HG03066 (cell line): Measurements from ENCODE around the gene CRYBG1.
"Not testable (repeated sequence)": the region's sequence is repeated elsewhere in the genome, so short reads cannot be mapped to it uniquely, and the experiment has no call there.

Experiments used
- ATAC-seq: cut with Tn5 transposase; IDR thresholded peaks from one replicate; pipeline ENCODE4 v1.9.1; 2021; ENCODE audit warnings: low read depth; ENCODE audit not compliant: unreplicated experiment

CRYBG1 gene

DNA sequence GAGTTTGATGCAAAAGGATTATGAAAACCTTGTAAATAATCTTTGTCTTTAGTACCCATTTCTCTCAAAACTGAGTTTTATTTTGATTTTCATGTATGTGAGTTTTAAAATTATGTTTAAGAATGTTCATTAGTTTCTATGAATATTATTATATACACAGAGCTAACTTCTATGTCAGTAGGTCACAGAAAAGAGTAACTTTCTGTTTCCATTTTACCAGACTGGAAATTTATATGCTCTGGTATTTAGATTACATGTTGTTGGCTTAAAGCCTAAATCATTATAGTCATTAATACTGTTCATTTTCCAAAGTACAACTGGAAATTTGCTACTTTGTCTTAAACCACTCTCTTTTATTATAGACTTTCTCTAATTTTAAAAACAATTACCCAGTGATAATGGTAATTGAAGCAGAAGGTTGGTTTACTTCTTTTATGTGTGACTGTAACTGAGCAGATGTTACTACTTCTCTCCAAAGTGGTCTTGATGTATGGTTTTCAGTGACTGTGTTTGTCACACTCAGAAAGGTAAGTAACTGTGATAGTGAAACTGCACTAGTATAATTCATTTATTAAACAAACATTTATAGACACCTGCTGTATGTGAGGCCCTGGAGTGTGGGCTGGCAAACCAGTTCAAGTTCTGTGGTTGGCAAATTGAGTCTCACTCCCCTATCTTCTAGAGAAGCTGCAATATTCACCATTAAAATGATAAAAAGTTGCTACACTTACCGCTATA lies 13.2 kb downstream of the CRYBG1 start:
- no peak for ATAC-seq

DNA sequence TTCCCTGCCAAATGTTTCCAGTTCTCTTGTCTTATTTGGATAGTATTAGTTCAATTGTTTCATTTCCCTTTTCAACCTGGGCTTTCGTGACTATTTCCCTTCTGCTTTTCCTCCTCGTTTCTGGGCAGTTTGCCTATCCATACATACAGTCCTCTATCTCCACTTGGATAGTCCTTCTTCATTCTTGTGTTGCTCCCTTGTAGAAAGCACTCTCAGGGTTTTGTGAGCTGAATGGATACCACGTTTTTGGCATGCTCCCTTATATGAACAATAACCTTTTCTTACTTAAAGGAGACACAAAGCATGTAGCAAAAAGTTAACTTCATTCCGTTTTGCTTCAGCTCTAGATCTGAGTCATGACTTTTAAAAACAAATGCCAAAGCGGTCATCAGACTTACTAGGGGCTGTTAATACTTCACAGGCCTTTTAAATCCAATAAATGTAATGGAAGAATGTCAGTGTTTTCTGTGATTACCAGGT lies 16.6 kb downstream of the CRYBG1 start:
- no peak for ATAC-seq

DNA sequence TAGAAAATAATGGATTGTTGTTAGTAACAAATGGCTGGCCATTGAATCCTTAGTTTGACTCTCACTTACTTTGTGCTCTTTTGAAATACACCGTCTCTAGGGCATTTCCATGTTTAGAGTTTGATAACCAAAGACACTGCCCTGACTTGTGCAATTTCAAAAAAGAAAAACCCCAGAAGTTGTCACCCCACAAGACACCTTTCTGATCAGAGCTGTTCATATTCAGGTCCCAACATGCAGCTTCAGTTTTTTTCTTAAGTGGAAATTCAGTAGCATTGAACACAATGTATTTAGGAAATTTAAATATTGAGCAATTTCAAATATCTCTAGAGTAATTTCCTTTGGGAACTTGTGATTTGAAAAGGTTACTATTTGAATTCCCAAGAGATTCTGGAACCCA lies 19.4 kb downstream of the CRYBG1 start:
- ATAC-seq, result no peak

DNA sequence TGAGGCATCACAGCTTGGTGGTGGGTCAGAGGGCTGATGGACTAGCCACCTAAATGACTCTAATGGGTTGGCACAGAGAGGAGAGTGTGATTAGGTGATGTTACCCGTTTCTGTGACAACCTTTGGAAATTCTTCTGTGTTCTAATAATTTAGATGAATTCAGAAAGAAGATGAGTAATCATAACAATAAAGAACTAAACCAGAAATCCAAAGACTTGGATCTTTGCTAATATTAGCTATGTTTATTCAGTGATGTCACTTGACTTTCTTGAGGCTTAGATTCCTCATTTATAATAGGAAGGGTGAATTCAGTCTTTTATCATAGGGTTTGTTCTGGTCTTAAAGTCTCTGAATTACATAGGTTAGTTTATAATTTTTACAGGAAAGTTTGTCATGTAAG lies 19.9 kb downstream of the CRYBG1 start:
- no peak for ATAC-seq

DNA sequence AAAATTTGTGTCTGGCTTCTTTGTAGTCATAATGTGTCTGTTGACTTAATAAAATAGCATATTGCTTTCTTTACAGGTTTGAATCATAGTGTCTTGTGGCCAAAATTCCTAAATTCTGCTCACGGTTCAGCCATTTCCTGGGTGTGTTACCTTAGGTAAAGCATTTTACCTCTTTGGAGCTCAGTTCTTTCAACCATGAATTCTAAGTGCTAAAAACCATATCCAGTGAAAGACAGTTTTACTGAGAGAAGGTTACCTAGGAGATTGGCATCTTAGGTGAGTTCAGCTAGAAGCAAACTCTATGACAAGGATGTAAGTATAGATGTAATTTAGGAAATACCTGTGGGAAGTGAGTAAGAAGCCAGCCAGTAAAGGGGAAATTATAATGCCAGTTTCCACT lies 20.7 kb downstream of the CRYBG1 start:
- ATAC-seq, result no peak

DNA sequence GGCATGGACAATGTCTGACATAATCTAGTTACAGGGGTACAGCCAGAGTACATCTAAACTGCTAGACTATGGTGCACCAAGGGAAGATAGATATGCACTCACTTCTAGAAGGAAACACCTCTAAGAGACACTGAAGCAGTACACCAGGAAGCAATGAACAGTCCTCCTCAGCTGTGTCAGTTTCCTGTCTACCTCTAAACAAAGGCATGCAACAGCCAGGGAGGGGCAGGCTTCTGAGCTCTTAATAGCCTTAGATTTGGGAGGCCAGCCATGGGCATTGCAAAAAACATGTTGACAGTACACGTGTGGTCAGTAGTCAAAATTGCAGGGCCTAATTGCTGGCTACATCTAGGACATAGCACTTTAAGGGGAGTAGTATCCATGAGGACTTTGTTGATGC lies 21.4 kb downstream of the CRYBG1 start:
- no peak for ATAC-seq

DNA sequence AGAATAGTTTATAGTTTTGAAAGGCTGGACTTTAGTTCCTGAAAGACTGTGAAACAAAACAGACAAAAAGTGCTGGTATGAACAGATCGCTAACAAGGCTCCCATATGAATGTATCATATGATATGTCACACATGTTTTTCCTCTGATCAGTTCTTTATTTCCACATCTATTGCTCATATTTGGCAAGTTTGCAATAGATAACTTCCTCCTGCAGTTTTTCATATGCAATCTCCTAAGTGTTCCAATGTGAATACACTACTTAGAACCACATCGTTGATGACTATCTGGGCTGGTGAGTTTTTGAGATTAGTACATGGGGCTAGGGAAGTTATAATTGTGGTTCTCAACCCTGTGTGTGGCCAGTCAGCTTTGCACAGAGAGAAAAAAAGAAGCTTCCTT lies 23.1 kb downstream of the CRYBG1 start:
- ATAC-seq, result no peak

DNA sequence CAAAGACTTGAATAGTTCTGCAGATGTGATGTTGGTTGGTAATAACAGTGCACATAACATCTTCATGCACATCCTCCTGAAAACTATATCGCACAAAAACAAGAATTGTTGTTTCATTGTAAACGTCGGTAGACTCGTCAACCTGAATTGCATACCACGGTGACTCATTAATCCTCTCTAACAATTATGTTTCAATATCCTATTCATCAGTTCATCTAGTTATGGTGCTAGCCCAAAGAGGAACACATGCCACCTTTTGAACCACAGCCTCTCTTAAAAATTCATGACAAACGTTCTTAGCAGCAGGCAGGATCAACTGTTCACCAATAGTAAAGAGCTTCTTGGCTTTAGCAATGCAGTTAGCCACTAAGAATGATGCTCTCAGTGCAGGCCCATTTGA lies 25.0 kb downstream of the CRYBG1 start:
- ATAC-seq, result no peak

DNA sequence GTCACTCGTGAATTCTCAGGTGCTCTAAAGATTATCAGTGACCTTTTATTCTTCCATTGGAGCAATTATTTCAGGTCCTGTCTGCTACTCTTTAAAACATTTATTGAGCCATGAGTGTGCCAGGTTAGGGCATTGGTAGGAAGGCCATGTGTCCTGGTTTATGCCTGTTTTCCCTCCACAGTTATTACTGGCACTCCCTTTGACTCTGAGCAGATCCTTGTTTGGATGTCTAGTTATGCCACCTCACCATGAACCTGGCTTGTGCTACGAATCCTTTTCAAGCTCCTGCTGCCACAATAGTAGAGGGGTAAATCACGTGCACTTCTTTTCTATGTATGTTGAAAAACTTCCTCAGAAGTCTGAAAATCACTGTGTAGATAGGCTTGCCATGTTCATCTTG lies 27.4 kb downstream of the CRYBG1 start:
- no peak for ATAC-seq

DNA sequence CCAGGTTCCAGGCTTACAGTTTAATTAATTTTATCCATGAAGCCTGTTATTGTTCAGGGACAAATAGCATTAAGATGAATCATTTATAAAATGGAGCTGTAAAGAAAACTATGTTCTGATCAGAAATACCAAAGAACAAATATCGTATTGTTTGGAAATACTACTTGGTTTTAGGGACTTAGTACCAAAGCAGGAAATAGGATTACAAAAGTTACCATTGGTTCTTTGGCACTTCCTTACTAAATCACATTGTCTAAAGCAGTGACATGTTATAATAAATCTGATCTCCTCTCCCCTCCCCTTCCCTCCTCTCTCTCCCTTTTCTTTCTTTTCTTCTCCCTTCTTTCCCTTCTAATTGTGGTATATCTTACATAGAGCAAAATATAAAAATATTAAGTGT lies 29.6 kb downstream of the CRYBG1 start:
- no peak for ATAC-seq

DNA sequence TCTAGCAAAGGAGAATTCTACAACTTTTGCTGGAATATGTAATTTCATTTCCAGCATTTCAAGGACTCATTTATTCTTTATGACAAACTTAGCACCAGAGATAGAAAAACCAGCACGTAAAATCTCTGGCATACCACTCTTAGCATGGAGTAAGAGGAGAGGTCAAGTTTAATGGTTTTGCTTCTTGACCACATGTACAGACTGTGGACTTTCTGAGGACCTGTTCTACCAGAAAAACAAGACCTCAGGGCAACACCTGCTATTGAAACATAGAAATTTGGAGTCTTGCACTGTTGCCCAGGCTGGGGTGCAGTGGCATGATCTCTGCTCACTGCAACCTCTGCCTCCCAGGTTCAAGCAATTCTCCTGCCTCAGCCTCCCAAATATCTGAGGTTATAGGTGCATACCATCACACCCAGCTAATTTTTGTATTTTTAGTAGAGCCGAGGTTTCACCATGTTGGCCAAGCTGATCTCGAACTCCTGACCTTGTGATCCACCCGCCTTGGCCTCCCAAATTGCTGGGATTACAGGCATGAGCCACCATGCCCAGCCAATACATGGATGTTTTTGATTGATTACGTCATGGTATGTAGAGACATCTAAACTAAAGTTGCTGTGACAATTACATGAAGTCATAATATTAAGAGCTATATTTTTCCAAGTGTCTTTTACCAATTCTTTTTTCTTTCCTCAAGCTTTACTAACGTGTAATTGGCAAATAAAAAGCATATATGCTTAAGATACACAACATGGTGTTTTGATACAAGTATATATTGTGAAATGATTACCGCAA lies 36.1 kb downstream of the CRYBG1 start:
- no peak for ATAC-seq

DNA sequence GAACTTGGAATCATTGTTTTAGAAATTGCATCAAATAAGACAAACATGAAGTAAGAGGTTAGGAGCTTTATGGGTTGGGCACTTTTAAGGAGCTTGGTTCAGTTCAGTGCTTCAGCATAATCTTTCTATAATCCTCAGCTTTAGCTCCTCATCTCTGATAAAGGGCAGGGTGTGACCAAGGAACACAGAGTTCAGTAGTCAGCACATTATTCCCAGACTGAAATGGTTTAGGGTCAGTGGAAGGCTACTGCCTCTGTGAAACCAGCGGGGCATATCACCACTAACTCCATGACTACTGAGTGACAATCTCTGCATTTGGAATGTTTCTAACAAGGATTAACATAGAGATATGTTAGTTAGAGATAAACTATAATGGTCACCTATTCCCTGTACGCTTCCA lies 36.9 kb downstream of the CRYBG1 start:
- no peak for ATAC-seq

DNA sequence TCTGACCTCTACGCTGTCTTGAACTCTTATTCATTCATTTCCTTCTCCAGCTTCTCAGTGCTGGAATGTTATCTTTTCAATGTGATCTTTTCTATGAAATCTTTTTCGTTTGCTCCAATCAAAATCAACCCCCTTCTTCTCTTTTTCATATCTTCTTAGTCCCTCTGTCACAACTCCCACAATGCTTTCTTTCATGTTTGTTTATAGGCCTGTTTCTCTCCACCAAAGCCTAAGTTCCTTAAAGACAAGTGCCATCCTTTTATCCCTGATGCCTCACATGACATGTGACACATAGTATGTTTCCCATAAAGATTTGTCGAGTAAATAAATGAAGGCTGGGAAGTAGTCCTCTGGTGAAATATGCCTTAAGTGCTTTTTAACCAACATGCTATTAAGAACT lies 38.1 kb downstream of the CRYBG1 start:
- no peak for ATAC-seq

DNA sequence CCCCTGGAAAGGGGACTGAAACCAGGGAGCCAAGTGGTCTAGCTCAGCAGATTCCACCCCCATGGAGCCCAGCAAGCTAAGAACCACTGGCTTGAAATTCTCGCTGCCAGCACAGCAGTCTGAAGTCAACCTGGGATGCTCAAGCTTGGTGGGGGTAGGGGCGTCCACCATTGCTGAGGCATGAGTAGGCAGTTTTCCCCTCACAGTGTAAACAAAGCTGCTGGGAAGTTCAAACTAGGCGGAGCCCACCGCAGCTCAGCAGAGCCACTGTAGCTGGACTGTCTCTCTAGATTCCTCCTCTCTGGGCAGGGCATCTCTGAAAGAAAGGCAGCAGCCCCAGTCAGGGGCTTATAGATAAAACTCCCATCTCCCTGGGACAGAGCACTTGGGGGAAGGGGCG lies 44.5 kb downstream of the CRYBG1 start:
- not testable (repeated sequence) for ATAC-seq

DNA sequence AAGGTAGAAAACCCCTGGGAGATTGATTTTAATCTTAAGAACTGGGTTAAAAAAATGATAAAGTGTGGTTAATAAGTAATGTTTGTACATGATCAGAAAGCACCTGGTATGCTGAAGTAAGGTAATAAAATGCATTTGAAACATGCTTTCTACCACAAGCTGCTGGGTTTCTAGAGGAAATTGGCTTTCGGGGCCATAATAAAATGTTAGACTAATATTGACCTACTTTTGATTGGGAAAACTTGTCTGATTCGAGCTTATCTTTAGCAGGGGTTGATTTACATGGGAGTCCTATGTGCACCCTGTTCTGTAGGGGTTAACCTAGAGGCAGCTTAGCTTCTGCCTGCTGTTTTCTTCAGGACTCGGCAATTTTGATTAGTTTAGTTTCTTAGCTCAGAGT lies 50.5 kb downstream of the CRYBG1 start:
- ATAC-seq, result no peak

DNA sequence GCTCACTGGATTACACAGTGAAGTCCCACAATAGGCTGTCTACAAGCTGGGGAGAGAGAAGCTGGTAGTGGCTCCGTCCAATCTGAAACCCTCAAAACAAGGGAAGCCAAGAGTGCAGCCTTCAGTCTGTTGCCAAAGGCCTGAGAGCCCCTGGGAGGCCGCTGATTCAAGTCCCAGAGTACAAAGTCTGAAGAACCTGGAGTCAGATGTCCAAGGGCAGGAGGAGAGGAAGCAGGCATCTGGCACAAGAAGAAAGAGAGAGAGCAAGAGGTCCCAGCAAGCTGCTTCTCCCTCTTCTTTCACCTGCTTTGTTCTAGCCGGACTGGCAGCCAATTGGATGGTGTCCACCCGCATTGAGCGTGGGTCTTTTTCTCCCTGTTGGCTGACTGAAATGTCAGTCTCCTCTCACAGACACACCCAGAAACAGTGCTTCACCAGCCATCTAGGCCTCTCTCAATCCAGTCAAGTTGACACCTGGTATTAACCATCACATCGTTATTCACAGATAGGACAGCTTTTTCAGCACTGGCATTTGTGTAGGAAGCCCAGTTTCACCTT lies 51.2 kb downstream of the CRYBG1 start:
- ATAC-seq, result no peak

DNA sequence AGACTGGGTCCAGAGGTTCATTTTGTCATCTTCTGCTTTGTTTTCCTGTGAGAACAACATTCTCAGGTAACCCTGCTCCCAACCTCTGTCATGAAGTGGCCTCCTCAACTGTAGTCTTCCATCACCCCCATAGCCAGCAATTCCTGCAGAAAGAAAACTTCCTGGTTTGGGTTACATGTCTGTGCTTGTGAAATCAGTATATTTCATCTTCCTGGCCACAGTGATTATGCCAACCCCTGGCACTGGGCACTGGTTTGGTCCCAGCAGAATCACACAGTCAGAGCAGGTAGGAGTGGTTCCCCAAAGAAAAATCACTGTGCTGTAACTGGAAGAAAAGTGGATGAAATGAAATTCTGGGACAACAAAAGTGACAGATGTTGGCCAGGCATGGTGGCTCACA lies 52.5 kb downstream of the CRYBG1 start:
- no peak for ATAC-seq

DNA sequence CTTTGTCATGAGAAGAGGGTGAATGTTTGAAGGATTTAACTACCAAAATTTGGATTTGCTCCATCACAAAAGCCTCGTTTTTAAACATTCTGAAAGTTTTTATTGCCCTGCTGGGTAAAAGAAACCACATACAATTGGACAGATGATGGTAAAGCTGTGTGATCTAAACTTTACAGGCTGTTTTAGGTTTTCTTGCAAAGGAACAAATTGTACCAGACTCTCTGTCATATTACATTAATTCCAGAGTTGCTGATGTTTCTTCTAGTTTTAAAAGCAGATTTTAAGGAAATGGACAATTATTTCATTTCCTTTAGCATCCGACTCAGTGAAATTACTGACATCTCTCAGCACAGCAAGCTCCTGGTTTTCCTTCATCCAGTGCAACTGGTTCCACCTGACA lies 53.2 kb downstream of the CRYBG1 start:
- ATAC-seq, result no peak

DNA sequence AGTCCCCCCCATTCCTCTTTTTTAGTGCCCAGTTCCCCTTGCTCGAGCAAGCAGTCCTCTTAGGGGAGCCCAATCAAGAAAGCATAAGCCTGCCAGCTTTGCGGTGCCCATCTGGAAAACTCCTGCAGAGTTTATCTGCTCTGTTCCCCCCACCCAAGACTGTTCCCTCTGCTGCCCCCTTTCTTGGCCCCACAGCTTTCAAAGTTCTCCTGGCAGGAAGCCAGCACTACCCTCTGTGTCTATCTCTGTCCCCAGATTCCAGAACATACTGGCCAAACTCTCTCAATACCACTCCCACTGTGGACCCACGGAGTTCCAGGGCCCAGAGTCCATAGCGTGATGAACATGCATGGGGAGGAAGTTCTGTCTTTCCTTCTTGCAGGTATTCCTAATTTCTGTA lies 55.4 kb downstream of the CRYBG1 start:
- no peak for ATAC-seq

DNA sequence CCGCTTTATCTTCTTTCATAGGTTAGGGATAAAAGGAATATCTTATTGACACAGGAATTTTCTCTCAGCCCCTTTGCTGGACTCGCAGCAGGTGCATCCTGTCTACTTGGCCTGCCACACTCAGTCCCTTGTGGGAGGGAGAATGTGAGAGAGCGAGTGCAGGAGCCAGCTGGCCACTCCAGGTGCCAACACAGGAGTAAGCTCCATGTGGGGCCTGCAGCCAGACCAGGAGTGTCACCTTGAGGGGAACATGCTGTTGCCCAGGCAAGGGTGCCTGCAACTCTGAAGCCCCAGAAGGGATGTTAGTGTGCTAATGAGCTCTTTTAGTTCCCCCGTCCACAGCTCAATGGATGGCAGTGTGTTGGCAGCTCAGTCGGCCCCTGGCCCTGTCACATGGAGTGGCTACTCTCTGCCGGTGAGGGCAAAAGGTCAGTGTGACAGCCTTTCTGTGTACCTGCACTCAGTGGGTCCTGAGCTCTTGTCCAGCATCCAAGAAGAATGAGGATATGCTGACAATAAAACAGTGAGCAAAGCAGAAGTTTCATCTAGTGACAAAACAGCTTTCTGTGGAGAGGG lies 57.1 kb downstream of the CRYBG1 start:
- no peak for ATAC-seq

DNA sequence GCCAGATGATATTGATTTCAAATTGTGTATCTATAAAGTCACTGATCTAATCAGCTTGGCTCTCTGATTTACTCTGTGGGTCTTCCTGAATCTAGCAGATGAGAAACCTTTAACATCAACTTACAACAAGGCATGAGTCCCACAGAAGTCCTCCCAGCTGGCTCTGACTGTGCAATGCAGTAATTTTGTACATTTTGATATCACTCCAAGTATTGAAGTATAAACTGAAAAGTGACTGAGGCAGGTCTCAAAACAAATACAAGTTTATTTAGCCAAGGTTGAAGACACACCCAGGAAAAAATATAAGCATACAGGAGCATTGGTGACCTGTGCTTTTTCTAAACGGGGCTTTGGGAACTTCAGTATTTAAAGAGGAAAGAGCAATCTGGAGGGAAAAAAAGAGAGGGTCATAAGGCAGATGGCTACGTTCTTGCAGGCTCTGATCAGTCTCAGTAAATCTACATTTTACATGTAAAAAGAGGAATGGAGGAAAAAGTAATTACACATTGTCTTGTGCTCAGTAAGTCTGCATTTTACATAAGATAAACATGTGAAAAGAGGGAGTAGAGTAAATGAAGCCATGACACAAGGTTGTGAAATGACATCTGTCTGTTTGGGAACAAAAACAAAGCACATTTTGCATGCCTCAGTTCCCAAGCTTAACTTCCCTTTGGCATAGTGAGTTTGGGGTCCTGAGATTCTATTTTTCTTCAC lies 59.5 kb downstream of the CRYBG1 start:
- ATAC-seq, result no peak
